GM23338 (cell line): ENCODE results near the gene C11orf42.

Source experiments
- POLR2AphosphoS5 ChIP-seq: IDR thresholded peaks from 2 replicates; pipeline ENCODE4 v1.6.1; 2016; ENCODE audit warnings: antibody characterized with exemption, low read depth
- TF ChIP-seq, protein P1 (sequence below), 2 experiments: fragments of 200-600 bp in 1 of 2; sonication (generic) in 1 of 2; conservative IDR thresholded peaks; 2 replicates each; pipeline versions ENCODE4 v1.5.1 to v1.6.1; 2016 to 2017; ENCODE audit warnings: antibody characterized with exemption in 2 of 2, low read depth in 2 of 2, mild to moderate bottlenecking in 2 of 2, moderate library complexity in 1 of 2

DNA sequence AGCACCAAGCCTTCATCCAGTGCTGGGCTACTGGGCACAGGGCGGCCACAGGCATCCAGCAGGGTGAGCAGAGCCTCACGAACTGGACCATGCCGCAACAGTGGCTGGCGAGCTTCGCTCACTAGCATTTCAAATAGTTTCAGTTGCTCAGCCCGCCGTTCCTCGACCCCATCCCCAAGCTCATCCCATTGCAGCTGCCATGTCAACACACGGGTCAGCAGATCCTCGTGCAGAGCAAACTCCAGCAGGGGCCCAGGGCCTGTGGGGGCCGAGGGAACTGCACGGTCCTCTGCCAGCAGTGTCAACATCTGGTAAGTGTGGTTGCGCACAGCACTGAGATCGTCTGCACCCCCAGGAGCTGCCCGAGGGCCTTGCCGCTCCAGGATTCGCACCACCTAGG lies 18.5 kb downstream of the C11orf42 start:
- no peak for TF ChIP-seq POLR2AphosphoS5
- TF ChIP-seq, protein P1, sequence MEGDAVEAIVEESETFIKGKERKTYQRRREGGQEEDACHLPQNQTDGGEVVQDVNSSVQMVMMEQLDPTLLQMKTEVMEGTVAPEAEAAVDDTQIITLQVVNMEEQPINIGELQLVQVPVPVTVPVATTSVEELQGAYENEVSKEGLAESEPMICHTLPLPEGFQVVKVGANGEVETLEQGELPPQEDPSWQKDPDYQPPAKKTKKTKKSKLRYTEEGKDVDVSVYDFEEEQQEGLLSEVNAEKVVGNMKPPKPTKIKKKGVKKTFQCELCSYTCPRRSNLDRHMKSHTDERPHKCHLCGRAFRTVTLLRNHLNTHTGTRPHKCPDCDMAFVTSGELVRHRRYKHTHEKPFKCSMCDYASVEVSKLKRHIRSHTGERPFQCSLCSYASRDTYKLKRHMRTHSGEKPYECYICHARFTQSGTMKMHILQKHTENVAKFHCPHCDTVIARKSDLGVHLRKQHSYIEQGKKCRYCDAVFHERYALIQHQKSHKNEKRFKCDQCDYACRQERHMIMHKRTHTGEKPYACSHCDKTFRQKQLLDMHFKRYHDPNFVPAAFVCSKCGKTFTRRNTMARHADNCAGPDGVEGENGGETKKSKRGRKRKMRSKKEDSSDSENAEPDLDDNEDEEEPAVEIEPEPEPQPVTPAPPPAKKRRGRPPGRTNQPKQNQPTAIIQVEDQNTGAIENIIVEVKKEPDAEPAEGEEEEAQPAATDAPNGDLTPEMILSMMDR (conservative IDR thresholded peaks at IDR 0.05; ENCODE audit: low read depth in 2 of 2): no peak
